MM.1S (cell line): ENCODE data around the gene PTPRG.

Experiments used
- CTCF ChIP-seq: fragments of 300-600 bp; sonication (generic); IDR thresholded peaks from 2 replicates; pipeline ENCODE4 v1.5.1; 2016; ENCODE audit warnings: antibody characterized with exemption, low read length, mixed read lengths
- EZH2phosphoT487 ChIP-seq: fragments of 300-600 bp; sonication (generic); IDR thresholded peaks from 2 replicates; pipeline ENCODE4 v1.6.1; 2018; ENCODE audit warnings: antibody characterized with exemption, low read length

DNA sequence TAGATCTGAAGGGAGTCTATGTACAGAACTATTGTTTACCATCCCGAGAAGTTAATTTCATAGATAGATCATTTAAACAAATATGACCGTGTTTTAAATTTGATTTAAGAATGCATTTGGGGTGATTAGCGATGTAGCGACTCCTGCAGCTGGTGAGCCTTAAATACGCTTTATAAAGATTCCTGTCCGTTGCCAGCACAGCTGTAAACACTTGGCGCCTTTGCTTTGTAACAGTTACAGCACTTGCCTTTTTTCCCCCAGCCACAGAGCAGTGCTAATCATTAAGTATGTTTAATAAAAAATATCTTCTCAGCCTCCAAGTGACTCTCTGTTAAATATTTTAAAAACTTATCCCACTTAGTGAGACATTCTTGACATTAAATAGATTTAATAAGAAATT is 478.2 kb downstream of the PTPRG start:
- TF ChIP-seq CTCF (no peak), EZH2phosphoT487 (no peak)
